HG02759 (cell line): ENCODE data around the gene RERE.

ENCODE experiments used
- ATAC-seq: cut with Tn5 transposase; IDR thresholded peaks from one replicate; pipeline ENCODE4 v1.9.1; 2021; ENCODE audit warnings: mild to moderate bottlenecking, moderate library complexity; ENCODE audit not compliant: unreplicated experiment

RERE gene

DNA sequence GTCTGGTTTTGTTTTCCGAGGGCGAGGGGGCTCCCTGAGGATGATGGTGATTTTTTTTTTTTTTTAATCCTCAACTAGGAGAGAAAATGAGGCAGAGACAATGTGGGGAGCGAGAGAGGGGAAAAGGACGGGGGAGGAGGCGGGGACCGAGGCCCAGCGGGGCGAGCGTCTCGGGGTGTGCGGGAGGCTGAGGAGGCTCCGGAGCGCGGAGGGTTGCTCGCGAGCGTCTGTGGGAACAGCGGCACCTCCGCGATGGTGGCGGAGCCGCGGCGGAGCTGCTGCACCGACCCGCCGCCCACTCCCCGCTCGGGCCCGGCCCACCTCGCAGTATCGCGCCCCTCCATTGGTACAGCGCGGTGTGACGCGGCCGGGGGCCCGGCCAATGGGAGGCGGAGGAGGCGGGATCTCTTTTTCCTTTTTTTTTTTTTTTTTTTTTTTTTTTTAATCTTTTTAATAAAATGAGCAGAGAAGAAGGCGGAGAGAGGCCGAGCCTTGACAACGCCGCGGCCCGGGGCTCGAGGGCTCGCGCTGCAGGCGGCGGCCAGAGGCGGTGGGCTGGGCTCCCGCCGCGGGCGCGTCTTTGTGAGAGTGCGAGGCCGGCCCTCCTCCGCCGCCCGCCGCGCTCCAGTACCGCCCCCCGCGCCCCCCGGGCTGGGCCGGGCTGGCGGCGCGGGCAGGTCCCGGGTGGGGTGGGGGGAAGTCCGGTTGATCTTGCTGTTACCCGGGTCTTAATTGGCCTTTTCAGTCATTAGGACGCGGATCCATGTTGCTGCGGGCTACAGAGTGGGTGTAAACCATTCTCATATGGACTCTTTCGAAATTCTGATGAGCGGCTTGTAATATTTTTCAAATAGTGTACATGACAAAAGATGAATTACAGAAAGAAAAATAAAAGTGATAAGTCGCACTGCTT lies at the start of gene RERE:
RERE (minus strand) TSS at position 229 of the 913 bp plus-strand sequence.
- ATAC-seq: peak; percentile 95

DNA sequence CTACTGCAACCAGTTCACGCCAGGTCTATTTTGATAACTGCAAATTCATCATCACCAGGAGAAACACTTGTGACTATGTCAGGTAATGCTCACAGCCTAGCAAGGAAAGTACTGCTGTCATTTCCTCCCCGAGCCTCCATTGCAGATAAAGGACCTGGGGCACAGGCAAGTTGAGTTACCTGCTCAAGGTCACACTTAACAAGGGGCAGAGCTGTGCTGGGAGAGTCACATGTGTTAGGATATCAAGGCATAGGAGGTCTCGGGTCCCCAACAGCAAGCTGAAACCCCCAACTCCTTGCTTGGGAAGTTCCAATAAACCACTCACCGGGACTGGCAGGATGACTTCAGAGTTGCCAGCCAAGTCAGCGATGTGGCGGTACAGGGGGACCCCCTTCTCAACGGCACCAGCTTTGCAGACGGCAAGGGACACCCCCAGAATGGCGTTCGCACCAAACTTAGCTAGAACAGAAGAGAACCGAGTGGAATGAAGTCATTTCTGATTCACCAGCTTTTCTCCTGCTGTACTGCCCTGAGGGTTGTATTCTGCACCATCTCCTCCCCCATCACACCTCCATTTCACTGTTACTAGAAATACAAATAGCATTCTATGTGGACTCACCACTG lies 49.5 kb upstream of the RERE start:
- ATAC-seq: no peak

GRCh38 chr1:8866173-8866791 lies 48.8 kb upstream of the RERE start:
- no peak for ATAC-seq

- no peak for ATAC-seq
These were observed 47.4 kb upstream of the RERE start for GRCh38 chr1:8864713-8865344.

DNA sequence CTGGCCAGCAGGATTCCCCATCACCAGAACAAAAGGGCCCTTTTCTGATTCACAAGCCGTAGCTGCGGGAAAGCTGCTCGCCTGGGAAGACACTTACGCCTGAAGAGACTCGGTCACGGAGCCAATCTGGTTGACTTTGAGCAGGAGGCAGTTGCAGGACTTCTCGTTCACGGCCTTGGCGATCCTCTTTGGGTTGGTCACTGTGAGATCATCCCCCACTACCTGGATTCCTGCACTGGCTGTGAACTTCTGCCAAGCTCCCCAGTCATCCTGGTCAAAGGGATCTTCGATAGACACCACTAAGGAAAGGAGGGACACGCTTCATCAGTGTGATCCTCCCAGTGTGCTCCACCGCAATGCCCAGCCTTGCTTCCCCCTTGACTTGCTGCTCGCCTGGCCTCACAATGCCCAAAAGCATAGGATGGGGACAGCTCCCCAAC lies 46.4 kb upstream of the RERE start:
- ATAC-seq: no peak

- no peak for ATAC-seq
These were observed 45.7 kb upstream of the RERE start for GRCh38 chr1:8863138-8863537.

- ATAC-seq: no peak
These were observed 45.1 kb upstream of the RERE start for GRCh38 chr1:8862528-8862927.

DNA sequence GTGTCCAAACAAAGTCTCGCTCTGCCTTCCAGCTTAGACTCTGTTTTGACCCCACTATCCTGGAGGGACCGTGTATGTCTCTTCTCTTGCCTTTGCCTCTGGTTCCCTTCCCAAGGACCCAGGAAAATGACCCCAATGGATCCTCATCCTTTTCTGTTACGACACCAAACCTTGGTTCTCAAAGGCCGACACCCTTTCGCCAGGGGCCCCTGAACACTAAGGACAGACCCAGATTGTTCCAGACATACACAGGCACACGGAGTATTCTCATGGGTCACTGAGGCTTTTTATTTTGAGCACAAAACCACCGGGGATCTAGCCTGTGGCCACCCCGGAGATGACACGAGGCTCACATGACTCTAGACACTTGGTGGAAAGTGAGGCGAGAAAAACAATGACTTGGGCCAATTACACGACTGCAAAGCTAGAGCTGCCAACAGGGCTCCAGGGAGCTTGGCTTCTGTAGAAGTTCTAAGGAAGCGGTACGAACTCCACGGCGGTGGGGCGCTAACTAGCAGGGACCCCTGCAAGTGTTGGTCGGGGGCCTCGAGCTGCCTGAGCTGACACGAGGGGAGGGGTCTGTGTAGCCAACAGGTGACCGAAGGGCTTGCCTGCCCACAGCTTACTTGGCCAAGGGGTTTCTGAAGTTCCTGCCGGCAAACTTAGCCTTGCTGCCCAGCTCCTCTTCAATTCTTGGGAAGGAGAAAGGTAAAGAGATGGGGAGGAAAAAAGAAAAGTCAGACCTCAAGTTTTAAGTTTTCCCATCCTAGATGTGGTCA lies 43.5 kb upstream of the RERE start:
- ATAC-seq: no peak

GRCh38 chr1:8858888-8859706 lies 41.7 kb upstream of the RERE start:
- no peak for ATAC-seq

DNA sequence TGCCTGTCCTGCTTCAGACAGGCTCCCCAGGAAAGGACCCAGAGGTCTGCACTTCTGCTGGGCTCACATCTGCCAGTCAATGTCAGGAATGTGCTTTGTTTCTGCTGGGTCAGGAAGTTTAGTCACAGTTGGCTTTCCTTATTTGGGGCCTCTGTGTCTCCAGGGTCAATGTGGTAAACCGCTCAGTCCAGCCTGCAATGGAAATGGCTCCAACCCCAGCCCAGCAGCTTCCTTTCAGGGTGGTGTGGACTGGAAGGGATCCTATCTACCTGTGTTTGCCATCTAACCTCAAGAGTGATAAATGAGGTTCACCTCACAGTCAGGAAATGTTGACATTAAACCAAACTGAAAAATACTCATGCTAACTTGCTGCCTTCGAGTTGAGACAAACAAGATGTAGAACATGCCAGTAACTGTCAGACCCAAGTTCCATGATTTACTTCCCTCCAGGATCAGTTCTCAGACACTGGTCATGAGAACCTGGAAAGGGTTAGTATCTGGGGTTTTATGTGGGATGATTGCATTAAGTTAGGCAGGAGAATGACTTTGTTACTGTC lies 40.8 kb upstream of the RERE start:
- ATAC-seq: no peak

- ATAC-seq: no peak
These were observed 39.4 kb upstream of the RERE start for GRCh38 chr1:8856689-8857412.

DNA sequence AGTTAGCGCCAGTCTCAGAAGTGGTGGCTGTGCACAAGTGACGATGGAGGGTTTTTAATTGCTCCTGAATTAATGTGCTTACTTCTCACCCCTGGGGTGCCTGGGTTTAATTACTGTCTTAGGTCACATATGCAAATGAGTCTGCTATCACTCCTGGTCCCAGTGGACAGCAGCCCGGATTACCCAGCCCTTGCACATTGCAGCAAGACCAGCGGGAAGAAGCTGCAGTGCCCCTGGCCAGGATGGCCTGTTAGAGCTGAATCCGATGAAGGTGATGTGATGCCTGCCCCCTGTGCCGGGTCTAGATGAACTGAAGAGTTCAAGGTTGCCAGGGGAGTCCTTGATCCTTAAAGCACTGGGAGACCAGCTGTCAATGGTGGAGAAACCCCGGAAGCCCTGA lies 36.8 kb upstream of the RERE start:
- no peak for ATAC-seq

GRCh38 chr1:8851060-8851459 lies 33.6 kb upstream of the RERE start:
- no peak for ATAC-seq

DNA sequence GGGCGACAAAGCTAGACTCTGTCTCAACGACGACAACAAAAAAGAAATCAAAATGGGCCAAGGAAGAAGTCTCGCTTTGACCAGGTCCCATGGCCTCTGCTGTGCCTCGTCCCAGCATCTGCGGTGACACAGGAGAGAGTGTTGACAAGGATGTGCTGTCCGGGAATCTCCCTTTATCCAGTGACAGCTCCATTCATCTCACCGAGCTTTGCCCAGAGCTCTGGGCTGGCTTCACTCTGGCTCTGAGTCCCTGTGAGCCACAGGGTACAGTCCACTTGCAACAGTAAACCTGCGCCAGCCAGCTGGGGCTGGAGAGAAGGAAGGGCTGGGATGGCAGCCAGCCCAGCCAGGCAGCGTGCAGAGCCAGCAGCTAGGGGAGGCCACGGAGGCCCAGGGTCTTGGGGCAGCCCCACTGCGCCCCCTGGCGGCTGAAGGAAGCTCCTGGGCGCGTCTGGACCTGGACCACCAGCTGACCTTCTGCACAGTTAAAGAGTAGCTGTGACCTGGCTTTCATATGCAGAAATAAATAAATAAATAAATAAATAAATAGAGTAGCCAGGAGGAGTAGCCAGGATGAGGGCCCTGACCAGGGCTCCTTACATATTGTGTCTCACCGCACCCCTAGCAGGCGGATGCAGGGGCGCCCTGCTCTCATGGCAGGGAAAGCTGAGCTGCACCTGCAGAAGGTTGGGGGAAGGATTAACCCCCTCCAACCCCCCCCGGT lies 31.4 kb upstream of the RERE start:
- peak; percentile 68 for ATAC-seq

DNA sequence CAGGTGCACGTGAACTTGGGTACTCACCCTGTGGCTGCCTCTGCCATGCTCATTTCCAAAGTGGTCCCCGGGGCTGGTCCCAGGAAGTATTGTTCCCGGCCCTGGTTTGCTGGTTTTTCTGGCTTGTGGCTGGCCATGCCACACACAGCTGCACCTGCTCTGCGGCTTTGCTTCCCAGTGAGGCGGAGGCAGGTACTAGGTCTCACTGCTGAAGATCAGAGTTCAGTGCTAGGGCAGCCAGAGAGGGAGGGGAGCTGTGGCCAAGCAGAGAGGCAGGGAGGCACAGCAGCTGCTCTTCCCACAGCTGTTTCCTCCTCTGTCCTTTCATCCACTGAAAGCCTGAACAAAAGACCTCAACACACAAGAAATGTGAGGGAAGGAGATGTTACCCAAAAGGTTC lies 30.6 kb upstream of the RERE start:
- ATAC-seq: no peak

DNA sequence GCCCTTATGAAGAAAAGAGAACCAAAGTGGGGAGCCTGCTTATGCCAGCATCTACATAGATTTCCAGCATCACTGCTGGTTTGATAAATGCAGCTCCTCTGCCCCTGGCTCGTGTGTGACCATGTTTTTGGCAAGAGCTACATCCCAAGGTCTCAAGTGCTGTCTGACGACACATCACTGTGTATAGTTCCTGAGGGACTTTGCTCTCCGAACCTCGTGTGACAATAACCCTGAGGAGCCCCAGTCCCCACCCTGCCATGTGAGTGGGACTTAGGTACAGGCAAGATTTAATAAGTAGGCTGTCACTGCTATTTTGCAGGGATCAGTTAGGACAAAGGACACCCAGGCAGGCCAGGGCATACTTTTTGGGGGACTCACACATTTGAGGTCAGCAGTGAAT lies 28.8 kb upstream of the RERE start:
- no peak for ATAC-seq

- no peak for ATAC-seq
These were observed 28.0 kb upstream of the RERE start for GRCh38 chr1:8845104-8846097.
